WTC11 (cell line): ENCODE measurements around the gene CRISP1. TPM values are rescaled to one million over a fixed set of nuclear protein-coding genes. Genes with fewer than 3 reads are reported as not detected.

ENCODE experiments used
- ATAC-seq: fragments of 200-7000 bp; cut with Tn5 transposase; 2 replicates; pipeline ENCODE4 v1.10.0; 2021; ENCODE audit warnings: mild to moderate bottlenecking, moderate library complexity
- CTCF ChIA-PET: fragments of 300-600 bp; sonication (Branson Sonifier 250); formaldehyde crosslinking; loops from one replicate; lab custom pipeline; 2021; ENCODE audit warnings: antibody characterized with exemption; lab: Charles Lee
- POLR2A ChIA-PET: fragments of 350-600 bp; sonication (Branson Sonifier 250); formaldehyde crosslinking; loops from one replicate; lab custom pipeline; 2021; ENCODE audit warnings: antibody characterized with exemption; lab: Charles Lee
- DNase-seq: peaks from one replicate; pipeline ENCODE4 v3.0.0; 2021; ENCODE audit warnings: low spot score
- H3K27ac Mint-ChIP-seq: 2 replicates; pipeline ENCODE4 v1.8.0; 2021; ENCODE audit warnings: mixed read lengths
- H3K27me3 Mint-ChIP-seq: 2 replicates; pipeline ENCODE4 v1.8.0; 2021; ENCODE audit warnings: low read depth, mild to moderate bottlenecking, moderate library complexity, mixed read lengths
- H3K36me3 Mint-ChIP-seq: 2 replicates; pipeline ENCODE4 v1.8.0; 2021; ENCODE audit warnings: mixed read lengths
- H3K4me1 Mint-ChIP-seq: 2 replicates; pipeline ENCODE4 v1.8.0; 2022; ENCODE audit warnings: mixed read lengths
- H3K4me3 Mint-ChIP-seq: 2 replicates; pipeline ENCODE4 v1.8.0; 2021; ENCODE audit warnings: mild to moderate bottlenecking, moderate library complexity, mixed read lengths
- H3K9me3 Mint-ChIP-seq: 2 replicates; pipeline ENCODE4 v1.8.0; 2021; ENCODE audit warnings: mixed read lengths
- CREM ChIP-seq: sonication (generic); formaldehyde crosslinking; IDR thresholded peaks from 2 replicates; pipeline ENCODE4 v1.8.1; 2022; ENCODE audit warnings: mild to moderate bottlenecking, missing genetic modification reagents, moderate library complexity
- ESRRA ChIP-seq: sonication (generic); formaldehyde crosslinking; IDR thresholded peaks from 2 replicates; pipeline ENCODE4 v1.8.1; 2022; ENCODE audit warnings: mild to moderate bottlenecking, missing genetic modification reagents, borderline replicate concordance
- HMGA2 ChIP-seq: fragments of 250-450 bp; sonication (Bioruptor Pico); IDR thresholded peaks from 2 replicates; pipeline ENCODE4 v1.4.0; 2021; ENCODE audit warnings: mild to moderate bottlenecking, moderate library complexity
- JAZF1 ChIP-seq: fragments of 250-450 bp; sonication (Bioruptor Pico); IDR thresholded peaks from 2 replicates; pipeline ENCODE4 v1.9.0; 2021; ENCODE audit warnings: moderate library complexity, mild to moderate bottlenecking, inconsistent platforms
- JUN ChIP-seq: sonication (generic); formaldehyde crosslinking; IDR thresholded peaks from 2 replicates; pipeline ENCODE4 v1.8.0; 2023; ENCODE audit warnings: mild to moderate bottlenecking, missing genetic modification reagents
- MXD4 ChIP-seq: fragments of 250-450 bp; sonication (Bioruptor Pico); IDR thresholded peaks from 2 replicates; pipeline ENCODE4 v1.8.0; 2021; ENCODE audit warnings: mild to moderate bottlenecking, moderate library complexity, borderline replicate concordance
- PRRX2 ChIP-seq: fragments of 250-450 bp; sonication (Bioruptor Pico); IDR thresholded peaks from 2 replicates; pipeline ENCODE4 v1.8.0; 2021; ENCODE audit warnings: mild to moderate bottlenecking
- ZNF232 ChIP-seq: sonication (generic); formaldehyde crosslinking; IDR thresholded peaks from 2 replicates; pipeline ENCODE4 v1.8.0; 2022; ENCODE audit warnings: mild to moderate bottlenecking, missing genetic modification reagents
- ZNF396 ChIP-seq: fragments of 250-450 bp; sonication (Bioruptor Pico); IDR thresholded peaks from 2 replicates; pipeline ENCODE4 v1.8.0; 2021; ENCODE audit warnings: mild to moderate bottlenecking, moderate library complexity, borderline replicate concordance
- ZNF671 ChIP-seq: fragments of 250-450 bp; sonication (Bioruptor Pico); IDR thresholded peaks from 2 replicates; pipeline ENCODE4 v1.8.0; 2021; ENCODE audit warnings: mild to moderate bottlenecking
- total RNA-seq: library from RNA; stranded (reverse); gene quantifications from 3 replicates; pipeline ENCODE4 v1.2.3, GENCODE V29; 2021
- TF ChIP-seq, protein P1 (sequence below): fragments of 250-450 bp; sonication (Bioruptor Pico); IDR thresholded peaks from 2 replicates; pipeline ENCODE4 v1.9.0; 2021; ENCODE audit warnings: mild to moderate bottlenecking
- TF ChIP-seq, protein P2 (sequence below): fragments of 250-450 bp; sonication (Bioruptor Pico); conservative IDR thresholded peaks from 2 replicates; pipeline ENCODE4 v1.9.0; 2021; ENCODE audit warnings: mild to moderate bottlenecking
- TF ChIP-seq, protein P3 (sequence below): sonication (generic); formaldehyde crosslinking; conservative IDR thresholded peaks from 2 replicates; pipeline ENCODE4 v1.8.1; 2022; ENCODE audit warnings: mild to moderate bottlenecking, missing genetic modification reagents
- TF ChIP-seq, protein P4 (sequence below): sonication (generic); formaldehyde crosslinking; IDR thresholded peaks from 2 replicates; pipeline ENCODE4 v1.8.1; 2023; ENCODE audit warnings: mild to moderate bottlenecking, moderate library complexity, missing genetic modification reagents
- TF ChIP-seq, protein P5 (sequence below): fragments of 200-600 bp; IDR thresholded peaks from 2 replicates; pipeline ENCODE4 v1.8.0; 2022; ENCODE audit warnings: antibody characterized with exemption
- TF ChIP-seq, protein P6 (sequence below): sonication (generic); formaldehyde crosslinking; IDR thresholded peaks from 2 replicates; pipeline ENCODE4 v1.8.1; 2022; ENCODE audit warnings: low read depth, missing genetic modification reagents, borderline replicate concordance
- TF ChIP-seq, protein P7 (sequence below): sonication (generic); formaldehyde crosslinking; IDR thresholded peaks from 2 replicates; pipeline ENCODE4 v1.8.0; 2022; ENCODE audit warnings: mild to moderate bottlenecking, missing genetic modification reagents

CRISP1 gene
- total RNA-seq, 1 experiment from 2014 or later: not detected

DNA sequence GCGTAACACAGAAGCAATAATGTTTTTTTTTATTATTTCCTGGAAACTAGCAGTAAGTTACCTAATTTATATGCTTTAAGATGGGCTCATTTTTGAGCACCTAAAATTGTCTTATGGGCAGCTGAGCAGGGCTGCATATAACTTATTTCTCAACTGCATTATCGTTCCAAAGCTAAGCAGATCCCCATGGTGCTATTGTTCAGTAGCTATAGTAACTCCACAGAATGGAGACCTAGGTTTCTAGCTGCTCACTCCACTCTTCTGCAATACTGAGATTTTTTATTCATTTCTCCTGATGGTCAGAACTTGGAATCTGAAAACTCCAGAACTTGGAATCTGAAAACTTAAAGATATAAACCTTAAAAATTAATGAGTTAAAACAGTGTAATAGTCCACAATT is 18.7 kb downstream of the CRISP1 start:
- peaks cover 5% of the 10 kb centered on the region for H3K36me3 Mint-ChIP-seq
- TF ChIP-seq, protein P1, sequence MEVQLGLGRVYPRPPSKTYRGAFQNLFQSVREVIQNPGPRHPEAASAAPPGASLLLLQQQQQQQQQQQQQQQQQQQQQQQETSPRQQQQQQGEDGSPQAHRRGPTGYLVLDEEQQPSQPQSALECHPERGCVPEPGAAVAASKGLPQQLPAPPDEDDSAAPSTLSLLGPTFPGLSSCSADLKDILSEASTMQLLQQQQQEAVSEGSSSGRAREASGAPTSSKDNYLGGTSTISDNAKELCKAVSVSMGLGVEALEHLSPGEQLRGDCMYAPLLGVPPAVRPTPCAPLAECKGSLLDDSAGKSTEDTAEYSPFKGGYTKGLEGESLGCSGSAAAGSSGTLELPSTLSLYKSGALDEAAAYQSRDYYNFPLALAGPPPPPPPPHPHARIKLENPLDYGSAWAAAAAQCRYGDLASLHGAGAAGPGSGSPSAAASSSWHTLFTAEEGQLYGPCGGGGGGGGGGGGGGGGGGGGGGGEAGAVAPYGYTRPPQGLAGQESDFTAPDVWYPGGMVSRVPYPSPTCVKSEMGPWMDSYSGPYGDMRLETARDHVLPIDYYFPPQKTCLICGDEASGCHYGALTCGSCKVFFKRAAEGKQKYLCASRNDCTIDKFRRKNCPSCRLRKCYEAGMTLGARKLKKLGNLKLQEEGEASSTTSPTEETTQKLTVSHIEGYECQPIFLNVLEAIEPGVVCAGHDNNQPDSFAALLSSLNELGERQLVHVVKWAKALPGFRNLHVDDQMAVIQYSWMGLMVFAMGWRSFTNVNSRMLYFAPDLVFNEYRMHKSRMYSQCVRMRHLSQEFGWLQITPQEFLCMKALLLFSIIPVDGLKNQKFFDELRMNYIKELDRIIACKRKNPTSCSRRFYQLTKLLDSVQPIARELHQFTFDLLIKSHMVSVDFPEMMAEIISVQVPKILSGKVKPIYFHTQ (CRISPR knock-in tag): no peak
- TF ChIP-seq, protein P2, sequence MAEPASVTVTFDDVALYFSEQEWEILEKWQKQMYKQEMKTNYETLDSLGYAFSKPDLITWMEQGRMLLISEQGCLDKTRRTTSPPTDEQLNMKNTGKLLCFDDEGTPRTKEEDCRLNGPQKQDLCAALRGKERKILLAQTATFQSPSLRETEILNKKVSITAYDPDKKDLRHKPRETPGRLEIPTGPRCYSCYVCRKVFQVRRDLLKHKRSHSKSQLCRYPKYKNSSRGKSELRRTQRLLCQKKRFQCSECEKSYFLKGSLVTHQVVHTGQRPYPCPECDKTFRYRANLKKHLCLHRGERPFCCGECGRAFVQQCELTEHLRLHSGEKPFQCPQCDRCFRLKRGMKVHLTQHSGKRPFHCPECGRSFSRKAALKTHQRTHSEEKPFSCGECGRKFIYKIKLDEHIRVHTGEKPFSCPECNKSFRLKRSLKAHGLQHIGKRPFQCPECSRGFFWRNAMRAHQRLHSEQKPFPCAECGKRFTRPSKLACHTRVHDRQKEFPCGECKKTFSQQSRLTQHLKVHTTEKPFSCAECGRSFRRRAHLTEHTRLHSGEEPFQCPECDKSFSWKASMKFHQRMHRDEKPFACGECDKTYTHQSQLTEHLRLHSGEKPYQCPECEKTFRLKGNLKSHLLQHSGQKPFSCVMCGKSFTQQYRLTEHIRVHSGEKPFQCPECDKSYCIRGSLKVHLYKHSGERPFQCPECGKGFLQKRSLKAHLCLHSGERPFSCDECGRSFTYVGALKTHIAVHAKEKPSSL (CRISPR knock-in tag): no peak
- TF ChIP-seq ZNF232 (CRISPR knock-in tag) (no peak), PRRX2 (CRISPR knock-in tag) (no peak), ZNF396 (CRISPR knock-in tag) (no peak), MXD4 (CRISPR knock-in tag) (no peak), HMGA2 (CRISPR knock-in tag) (no peak), ESRRA (CRISPR knock-in tag) (no peak), JUN (CRISPR knock-in tag) (no peak), JAZF1 (CRISPR knock-in tag) (no peak), CREM (no peak), ZNF671 (CRISPR knock-in tag) (no peak)
- TF ChIP-seq, protein P3, sequence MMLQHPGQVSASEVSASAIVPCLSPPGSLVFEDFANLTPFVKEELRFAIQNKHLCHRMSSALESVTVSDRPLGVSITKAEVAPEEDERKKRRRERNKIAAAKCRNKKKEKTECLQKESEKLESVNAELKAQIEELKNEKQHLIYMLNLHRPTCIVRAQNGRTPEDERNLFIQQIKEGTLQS (CRISPR knock-in tag): no peak
- TF ChIP-seq, protein P4, sequence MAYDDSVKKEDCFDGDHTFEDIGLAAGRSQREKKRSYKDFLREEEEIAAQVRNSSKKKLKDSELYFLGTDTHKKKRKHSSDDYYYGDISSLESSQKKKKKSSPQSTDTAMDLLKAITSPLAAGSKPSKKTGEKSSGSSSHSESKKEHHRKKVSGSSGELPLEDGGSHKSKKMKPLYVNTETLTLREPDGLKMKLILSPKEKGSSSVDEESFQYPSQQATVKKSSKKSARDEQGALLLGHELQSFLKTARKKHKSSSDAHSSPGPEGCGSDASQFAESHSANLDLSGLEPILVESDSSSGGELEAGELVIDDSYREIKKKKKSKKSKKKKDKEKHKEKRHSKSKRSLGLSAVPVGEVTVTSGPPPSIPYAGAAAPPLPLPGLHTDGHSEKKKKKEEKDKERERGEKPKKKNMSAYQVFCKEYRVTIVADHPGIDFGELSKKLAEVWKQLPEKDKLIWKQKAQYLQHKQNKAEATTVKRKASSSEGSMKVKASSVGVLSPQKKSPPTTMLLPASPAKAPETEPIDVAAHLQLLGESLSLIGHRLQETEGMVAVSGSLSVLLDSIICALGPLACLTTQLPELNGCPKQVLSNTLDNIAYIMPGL (CRISPR knock-in tag): no peak
- TF ChIP-seq, protein P5, sequence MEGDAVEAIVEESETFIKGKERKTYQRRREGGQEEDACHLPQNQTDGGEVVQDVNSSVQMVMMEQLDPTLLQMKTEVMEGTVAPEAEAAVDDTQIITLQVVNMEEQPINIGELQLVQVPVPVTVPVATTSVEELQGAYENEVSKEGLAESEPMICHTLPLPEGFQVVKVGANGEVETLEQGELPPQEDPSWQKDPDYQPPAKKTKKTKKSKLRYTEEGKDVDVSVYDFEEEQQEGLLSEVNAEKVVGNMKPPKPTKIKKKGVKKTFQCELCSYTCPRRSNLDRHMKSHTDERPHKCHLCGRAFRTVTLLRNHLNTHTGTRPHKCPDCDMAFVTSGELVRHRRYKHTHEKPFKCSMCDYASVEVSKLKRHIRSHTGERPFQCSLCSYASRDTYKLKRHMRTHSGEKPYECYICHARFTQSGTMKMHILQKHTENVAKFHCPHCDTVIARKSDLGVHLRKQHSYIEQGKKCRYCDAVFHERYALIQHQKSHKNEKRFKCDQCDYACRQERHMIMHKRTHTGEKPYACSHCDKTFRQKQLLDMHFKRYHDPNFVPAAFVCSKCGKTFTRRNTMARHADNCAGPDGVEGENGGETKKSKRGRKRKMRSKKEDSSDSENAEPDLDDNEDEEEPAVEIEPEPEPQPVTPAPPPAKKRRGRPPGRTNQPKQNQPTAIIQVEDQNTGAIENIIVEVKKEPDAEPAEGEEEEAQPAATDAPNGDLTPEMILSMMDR: no peak
- TF ChIP-seq, protein P6, sequence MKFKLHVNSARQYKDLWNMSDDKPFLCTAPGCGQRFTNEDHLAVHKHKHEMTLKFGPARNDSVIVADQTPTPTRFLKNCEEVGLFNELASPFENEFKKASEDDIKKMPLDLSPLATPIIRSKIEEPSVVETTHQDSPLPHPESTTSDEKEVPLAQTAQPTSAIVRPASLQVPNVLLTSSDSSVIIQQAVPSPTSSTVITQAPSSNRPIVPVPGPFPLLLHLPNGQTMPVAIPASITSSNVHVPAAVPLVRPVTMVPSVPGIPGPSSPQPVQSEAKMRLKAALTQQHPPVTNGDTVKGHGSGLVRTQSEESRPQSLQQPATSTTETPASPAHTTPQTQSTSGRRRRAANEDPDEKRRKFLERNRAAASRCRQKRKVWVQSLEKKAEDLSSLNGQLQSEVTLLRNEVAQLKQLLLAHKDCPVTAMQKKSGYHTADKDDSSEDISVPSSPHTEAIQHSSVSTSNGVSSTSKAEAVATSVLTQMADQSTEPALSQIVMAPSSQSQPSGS (CRISPR knock-in tag): no peak
- TF ChIP-seq, protein P7, sequence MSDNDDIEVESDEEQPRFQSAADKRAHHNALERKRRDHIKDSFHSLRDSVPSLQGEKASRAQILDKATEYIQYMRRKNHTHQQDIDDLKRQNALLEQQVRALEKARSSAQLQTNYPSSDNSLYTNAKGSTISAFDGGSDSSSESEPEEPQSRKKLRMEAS (CRISPR knock-in tag): no peak
- H3K9me3 Mint-ChIP-seq: peaks cover 8% of the 10 kb centered on the region
- H3K27ac Mint-ChIP-seq: no peak overlapping the region
- no peak overlapping the region for H3K4me3 Mint-ChIP-seq
- ATAC-seq (no peak), DNase-seq (no peak)
- no peaks in the 10 kb centered on the region for H3K27me3 Mint-ChIP-seq
- ChIA-PET CTCF (no interaction called here), POLR2A (no interaction called here)
- peaks cover 4% of the 10 kb centered on the region for H3K4me1 Mint-ChIP-seq
